Hematopoietic multipotent progenitor cell treated with erythropoietin and hydrocortisone succinate and interleukin-3 and kit ligand, for 17 days (in vitro differentiated cells): Measurements from ENCODE around the gene TGFBR2.

ENCODE experiments used
- DNase-seq: peaks from one replicate; pipeline ENCODE4 v3.0.0-alpha.2; 2015; ENCODE audit warnings: low spot score

Gene TGFBR2

DNA sequence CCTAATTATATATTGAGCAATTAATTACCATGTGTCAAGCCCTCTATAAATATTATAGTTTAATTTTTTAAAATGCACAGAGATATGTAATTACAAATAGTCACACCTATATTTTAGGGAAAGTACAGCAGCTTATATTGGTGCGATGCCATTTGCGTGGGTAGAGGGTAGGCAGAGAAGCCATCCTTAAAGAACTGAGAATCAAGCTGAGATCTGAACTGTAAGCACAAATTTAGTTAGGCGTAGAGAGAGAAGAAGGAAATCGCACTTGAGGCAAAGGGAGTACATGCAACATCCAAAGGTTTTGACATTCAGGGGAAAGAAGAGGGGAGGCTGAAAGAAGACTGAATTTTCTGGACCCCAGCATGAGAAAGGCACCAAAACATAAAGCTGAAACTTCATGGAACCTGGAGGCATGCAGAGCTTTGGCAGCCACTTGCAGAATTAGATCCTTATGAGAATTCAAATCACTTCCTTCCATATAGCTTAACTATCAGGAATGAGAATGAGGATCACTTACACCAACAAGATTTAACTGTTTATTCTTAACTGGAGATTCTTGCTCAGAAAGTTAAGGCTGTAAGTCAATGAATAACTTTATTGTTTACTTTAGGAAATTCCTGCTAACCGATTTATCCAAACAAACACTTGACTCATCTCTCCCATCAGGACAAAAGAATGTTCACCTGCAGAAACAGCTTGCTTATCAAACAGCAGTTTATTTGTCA is 114.3 kb downstream of the TGFBR2 start:
- DNase-seq, result no peak

DNA sequence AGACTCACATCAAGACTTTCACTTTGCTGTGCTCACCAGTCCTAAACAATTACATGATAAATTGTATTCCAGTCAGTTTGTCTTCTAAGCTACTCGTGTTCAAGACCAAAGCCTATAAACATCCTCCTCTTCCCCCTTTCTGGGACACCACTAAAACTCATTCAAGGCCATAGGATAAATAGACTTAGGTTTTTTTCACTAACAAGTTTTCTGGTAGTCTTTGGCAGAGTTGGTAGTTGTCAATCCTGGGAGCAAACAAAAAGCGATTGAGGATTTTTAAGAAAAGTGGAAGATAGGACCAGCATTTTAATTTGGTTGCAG is 114.9 kb downstream of the TGFBR2 start:
- DNase-seq, result no peak

DNA sequence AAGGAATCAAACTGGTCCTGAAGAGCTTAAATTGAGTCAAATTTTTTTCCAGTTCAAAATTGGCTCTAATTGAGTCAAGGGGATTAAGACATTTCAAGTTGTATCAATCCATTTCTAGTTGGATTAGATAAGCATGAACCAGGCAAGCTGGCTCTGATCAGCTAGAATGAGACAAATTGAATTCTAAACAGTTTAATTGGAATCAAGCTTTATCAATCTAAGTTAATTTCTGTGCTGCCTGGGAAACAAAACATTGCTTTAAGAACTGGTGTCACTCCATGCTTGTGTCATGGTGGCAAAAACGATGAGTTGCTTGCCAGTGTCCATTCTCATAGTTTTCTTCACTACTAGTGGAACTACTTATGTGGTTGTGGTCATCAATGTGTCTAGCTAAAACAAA is 116.8 kb downstream of the TGFBR2 start:
- no peak for DNase-seq

DNA sequence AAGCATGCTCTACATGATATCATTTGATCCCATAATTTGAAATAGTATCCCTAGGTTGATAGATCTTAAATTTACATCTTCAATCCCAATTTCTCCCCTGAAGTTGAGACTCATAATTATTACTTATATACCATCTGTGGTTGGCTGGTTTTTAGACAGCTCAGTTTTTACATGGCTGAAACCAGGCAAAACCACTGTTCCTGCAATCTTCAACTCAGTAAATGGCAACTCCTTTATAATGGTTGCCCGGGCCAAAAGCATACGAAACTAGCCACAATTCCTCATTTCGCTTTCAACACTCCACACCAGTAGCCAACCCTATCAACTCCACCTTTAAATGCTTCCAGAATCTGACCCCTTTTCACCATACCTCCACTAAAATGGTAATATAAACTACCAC is 118.5 kb downstream of the TGFBR2 start:
- no peak for DNase-seq

DNA sequence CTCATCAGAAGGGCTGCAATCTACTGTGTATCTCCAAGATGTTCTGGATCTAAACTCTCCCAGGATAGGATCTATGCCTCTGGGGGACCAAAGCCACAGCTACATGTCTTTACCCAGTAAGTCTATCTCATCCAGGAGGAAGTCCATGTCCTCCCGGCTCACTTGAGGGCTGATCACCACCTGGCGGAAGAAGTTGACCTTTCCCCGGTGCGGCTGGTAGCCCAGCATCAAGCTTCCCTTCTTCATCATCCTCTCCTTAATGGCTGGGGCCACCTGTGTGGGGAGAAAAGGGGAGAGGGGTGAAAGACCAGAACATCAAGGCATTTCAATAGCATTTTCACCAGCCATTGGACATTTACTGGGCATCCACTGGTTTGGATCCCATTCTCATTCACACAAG is 121.7 kb downstream of the TGFBR2 start:
- DNase-seq, result no peak

DNA sequence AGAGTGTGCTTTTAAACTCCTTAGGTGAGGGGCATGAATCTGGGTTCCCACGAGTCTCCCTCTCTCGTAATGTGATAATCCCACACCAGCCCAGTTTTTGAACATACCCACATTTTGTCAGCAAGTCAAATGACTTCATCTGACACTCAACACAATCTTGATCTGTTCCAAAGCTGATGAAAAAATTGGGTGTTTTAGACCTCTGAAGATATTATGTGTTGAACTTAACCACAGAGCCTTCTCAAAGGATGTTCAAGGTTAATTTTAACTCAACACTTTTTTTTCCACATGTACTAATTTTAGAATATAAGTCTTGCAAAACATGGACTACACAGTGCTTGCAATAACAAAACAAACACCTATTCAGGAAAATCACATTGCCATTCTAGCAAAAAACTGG is 123.1 kb downstream of the TGFBR2 start:
- DNase-seq, result no peak

DNA sequence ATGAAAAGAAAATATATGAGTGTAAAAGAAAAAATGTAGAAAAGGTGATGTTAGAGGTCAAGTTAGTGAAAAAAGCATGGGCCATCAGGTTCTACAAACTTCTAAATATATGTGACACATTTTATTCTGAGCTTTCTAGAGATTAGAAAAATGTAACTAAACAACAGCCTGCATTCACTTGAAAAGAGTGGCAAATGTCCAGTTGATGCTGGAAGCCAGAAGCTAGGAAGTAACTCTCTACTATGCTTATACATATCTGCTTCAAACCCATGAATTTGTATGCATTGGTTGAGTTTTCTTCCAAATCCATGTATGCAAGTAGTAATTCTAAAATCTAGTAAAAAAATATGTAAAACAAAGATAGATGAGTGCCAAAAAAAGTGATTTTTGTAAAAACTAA is 123.5 kb downstream of the TGFBR2 start:
- no peak for DNase-seq

DNA sequence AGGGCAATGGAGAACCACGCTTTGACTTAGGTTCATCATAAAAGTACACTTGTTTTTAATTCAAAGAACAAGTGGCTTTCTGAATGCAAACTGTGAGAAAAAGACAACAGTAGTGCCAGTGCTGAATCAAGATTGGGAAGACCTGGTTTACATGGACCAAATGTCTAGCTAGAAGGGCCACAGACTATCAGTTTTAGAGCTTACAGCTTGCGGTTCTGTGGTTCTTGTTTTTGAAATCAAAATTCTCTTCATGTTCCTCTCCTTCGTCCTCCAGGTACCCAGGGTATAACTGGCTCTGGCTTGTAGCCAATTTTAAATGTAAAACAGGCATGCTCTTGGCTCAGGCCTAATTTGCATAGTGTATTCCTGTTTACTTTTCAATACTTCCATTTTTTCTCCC is 124.6 kb downstream of the TGFBR2 start:
- DNase-seq, result no peak

DNA sequence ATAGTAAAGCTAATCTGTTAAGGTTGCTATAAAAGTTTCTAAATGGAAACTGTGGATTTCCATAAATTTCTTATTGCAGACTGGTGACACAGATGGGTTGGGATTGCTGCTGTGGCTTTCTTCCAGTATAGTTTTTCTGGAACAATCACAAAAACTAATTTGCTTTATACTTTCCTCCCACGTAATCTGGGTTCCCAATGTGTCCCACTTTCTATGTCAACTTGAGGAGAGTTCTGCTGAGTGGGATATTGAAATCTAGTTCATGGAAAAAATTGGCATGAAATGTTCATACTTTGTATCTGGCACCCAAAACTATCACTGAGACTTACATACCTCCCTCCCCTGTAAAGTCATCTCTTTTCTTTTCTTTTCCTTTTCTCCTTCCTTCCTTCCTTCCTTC is 126.8 kb downstream of the TGFBR2 start:
- DNase-seq, result no peak

DNA sequence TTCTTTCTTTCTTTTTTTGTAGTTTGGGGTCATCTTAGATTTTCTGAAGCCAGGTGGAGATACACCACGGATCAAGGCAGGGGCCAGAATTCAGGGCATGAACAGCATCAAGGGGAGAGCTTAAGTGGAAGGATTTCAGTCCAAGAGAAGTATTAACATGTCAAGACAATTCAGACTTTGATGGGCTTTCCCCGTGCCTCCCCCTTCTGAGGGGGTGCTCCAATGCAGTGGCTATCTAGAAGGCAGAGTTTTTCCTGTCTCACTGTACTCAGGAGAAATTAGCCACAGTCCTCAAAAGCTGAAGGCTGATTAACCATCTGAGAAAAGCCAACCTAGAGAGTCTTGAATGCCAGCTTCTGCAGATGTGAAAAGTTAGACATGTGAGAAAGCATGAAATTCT is 127.3 kb downstream of the TGFBR2 start:
- DNase-seq, result no peak

DNA sequence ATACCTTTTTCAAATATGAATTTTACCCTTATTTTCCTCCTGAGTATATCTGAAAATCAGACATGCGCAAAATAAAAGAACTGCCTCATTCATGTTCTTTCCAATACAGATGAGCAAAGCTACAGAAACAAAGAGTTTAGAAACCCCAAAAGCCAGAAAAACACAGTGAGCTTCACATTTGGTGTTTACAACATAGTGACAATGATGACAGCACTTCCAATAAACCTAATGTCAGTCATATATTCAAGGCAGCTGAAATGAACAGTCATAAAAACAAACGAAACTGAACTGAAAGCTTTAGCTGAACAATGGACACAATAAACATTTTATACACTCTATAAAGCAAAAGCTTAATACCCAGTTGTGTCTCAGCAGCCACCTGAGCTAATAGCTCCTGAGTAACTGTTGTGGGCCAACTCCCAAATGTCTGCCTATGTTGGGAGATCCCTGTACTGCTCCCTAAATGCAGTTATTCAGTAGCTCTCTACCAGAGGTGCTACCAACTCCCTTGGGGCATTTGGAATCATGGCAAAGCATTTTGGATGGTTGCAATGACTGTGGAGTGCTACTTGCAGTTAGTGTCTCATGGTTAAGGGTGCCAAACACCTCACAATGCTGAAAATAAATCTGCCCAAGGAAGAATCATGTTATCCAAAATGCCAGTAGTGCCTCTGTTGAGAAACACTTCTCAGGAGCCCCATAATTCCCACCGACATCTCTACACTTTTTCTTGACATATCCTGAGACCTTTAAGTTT is 131.5 kb downstream of the TGFBR2 start:
- no peak for DNase-seq

DNA sequence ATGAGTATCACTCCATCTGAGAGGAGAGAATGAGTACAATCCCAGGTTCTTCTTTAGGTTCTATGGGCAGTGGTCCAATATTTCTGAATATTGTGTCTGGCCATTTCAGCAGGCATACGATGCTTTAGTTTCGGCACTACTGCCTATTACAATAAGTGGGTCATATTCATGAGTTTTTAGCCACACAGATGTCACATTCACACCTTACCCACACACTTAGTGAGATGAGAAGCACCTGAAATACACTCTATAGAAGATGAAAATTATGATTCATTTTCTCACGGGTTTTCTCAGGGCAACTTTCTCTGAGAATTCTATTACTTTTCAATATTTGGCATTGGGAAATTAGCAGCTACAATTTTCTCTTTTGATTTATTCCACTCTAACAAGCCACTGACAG is 132.2 kb downstream of the TGFBR2 start:
- no peak for DNase-seq

DNA sequence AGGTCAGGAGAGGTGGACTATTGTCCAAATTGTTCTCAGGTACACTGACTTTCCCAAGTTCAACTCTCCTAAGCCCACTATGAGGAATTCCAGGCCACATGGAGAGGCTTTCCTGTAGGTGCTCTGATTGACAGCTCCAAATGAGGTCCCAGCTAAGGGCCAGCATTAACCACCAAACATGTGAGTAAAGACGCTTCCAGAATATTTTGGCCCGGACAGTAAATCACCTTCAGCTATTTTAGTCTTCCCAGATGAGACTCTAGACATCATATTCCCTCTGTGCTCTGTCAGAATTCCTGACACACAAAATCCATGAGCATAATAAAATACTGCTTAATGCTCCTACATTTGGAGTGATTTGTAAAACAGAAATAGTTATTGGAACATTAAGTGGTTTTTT is 135.5 kb downstream of the TGFBR2 start:
- DNase-seq, result no peak

DNA sequence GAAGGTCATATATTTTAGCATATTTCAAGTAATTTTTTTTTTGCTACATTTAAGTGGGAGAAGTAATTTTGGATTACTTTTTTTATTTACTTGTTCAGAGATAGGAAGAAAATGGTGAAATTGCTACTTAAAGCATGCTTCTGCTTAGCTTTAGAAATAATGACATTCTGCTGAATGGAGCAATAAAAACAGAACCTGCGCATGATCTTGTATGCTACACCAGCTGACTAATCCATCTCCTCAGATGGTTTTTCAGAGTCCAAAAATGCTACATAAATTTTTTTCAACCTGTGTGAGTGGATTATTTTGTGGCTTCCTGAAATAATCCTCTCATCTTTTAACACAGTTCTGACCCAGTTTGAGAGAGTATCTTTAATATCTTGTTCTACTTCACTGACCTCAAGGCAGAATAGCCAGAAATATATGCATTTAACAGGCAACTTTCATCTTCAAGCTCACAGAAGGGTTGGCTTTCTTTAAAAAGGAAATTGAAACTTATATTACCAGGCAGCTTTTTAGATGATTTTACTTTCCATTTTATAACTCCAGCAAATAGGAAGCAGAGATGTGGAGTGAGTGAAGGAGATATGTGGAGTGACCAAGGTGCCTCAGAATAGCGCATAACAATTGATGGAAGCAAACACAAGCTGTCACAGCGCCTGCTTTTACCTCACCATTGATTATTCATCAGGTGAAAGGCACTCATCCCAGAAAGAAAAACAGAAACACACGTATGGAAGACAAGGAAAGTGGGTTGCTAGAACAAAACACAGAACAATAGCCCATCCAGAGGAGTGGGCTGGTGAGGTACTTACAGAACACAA is 136.6 kb downstream of the TGFBR2 start:
- no peak for DNase-seq
